NK-92 (cell line): ENCODE measurements around the gene MPHOSPH9.
"Not testable (repeated sequence)": the region's sequence is repeated elsewhere in the genome, so short reads cannot be mapped to it uniquely, and the experiment has no call there.

ENCODE experiments used
- DNase-seq: peaks from one replicate; lab custom pipeline; 2025; ENCODE audit not compliant: unreplicated experiment; lab: John Stamatoyannopoulos, UW

The MPHOSPH9 gene

DNA sequence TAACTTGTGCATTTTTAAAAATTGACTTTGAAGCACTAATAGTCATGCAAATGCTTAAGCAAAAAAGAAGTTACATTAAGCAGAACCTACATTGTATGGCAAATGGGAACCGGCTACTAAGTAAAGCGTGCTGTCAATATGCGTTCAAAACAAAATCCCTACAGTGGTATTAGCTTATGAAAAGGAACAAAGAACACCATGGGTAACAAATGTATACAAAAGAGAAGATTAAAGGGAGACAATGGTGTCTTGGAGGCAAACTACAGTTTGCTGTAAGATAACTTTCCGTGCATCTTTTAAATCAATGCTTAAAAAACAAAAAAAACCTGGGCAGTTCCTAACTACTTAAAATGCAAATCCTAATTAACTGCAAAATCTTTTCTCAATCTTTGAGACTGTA, 28.3 kb upstream of the MPHOSPH9 start:
- DNase-seq, result no peak

DNA sequence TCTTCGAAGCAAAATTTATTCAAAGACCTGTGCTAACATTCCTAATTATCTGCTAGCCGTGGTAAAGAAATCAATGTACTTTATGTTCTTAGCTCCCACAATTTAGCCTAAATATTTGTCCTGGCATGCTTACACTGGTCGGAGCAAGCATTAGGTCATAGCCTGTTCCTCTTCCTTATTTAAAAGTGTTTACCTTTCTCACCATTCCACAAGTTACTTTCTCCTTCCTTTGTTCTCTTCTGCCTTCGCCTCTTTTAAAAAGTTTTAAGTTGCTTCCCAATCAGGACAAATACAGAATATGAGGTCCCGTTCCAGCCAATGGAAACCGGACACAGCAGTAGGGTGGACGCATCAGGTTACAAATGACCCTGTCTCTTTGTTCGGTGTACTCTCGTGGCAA, 27.1 kb upstream of the MPHOSPH9 start:
- DNase-seq, result no peak

GRCh38 chr12:123258593-123258992, 25.7 kb upstream of the MPHOSPH9 start:
- no peak for DNase-seq

DNA sequence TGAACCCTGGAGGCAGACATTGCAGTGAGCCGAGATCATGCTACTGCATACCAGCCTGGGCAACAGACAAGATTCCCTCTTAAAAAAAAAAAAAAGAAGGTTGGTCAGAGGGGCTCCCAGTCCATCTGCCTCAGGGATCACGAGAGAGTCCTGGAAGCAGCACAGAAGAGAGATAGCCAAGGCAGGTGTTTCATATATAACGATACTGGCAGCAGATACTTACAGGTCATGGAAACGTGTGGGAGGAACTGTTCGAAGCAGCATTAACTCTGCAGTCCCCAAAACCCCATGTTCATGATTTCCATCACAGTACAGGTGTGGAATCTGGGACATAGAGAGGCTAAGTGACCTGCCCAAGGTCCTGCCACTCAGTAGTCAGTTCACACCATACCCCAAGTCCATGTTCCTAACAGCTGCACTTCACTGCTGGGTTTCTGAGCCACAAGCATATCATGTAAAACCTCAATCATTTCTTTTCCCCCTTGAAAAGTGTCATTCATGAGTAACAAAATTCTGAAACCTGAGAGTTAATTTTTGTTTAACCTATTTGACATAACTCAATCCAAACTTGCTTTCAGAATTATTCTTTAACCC, 22.0 kb upstream of the MPHOSPH9 start:
- DNase-seq, result no peak

DNA sequence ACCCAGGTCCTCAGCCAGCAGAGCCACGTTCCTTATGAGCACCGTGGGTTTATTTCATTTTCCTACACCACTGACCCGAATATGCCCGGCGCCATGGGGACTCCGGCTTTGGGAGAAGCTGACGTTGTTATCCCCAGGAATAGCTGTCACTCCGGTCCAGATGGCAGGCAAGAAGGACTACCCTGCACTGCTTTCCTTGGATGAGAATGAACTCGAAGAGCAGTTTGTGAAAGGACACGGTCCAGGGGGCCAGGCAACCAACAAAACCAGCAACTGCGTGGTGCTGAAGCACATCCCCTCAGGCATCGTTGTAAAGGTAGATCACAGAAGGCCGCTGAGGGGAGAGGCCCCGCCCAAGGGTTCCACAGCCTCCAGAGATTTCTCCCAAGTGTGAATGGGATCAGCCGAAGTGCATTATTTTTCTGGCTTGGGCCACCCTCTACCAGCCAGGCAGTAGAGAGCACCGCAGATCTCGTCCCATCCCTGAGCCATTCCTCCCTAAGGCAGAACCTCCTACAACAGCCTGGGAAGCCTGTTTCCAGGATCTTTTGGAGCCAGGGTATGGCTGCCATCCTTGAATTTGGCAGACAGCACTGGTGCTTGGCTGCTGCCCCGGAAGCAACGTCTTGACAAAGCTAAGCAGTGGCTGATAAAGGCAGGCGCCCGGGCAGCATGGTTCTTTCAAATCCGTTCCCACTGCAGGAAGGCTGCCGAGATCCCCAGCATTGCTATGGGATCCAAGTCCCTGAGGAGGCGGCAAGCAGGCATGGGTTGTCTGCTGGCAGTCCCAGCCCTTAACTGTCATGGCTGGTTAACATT, 20.9 kb upstream of the MPHOSPH9 start:
- DNase-seq, result no peak

DNA sequence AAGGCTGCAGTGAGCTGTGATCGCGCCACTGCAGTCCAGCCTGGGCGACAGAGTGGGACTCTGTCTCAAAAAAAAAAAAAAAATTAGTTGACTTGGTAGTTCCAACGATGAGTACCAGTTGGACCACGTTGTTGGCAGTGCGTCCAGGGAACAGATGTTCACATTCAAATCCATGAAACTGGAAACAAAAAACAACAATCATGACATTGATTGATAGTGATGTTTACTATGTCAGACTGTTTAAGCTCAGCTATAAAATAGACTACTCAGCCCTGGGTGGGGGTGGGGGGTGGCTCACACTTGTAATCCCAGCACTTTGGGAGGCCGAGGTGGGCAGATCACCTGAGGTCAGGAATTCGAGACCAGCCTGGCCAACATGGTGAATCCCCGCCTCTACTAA, 19.4 kb upstream of the MPHOSPH9 start:
- not testable (repeated sequence) for DNase-seq

GRCh38 chr12:123251403-123252076, 18.6 kb upstream of the MPHOSPH9 start:
- no peak for DNase-seq

DNA sequence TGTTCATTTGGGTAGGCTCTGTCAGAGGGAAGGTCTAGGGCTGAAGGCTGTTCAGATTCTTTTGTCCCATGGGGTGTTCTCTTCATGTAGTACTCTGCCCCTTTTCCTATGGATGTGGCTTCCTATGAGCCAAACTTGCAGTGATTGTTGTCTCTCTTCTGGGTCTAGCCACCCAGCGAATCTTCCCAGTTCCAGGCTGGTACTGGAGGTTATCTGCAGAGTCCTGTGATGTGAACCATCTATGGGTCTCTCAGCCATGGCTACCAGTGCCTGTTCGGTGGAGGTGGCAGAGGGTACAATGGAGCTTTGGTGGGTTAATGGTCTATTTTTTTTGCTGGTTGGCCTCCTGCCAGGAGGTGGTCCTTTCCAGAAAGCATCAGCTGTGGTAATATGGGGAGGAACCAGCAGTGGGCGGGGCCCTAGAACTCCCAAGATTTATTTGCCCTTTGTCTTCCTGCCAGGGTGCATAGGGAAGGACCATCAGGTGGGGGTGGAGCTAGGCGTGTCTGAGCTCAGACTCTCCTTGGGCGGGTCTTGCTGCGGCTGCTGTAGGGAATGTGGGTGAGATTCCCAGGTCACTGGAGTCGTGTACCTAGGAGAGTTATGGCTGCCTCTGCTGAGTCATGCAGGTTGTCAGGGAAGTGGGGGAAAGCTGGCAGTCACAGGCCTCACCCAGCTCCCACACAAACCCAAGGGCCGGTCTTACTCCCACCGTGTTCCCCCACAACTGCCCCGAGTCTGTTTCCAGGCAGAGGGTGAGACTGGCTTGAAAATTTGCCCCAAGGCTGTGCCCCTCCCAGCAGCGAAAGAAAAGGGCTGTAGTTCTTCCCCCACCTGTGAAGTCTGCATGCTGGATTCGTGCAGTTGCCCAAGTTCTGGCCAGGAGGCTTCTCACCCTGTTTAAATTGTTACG, 17.8 kb upstream of the MPHOSPH9 start:
- no peak for DNase-seq

DNA sequence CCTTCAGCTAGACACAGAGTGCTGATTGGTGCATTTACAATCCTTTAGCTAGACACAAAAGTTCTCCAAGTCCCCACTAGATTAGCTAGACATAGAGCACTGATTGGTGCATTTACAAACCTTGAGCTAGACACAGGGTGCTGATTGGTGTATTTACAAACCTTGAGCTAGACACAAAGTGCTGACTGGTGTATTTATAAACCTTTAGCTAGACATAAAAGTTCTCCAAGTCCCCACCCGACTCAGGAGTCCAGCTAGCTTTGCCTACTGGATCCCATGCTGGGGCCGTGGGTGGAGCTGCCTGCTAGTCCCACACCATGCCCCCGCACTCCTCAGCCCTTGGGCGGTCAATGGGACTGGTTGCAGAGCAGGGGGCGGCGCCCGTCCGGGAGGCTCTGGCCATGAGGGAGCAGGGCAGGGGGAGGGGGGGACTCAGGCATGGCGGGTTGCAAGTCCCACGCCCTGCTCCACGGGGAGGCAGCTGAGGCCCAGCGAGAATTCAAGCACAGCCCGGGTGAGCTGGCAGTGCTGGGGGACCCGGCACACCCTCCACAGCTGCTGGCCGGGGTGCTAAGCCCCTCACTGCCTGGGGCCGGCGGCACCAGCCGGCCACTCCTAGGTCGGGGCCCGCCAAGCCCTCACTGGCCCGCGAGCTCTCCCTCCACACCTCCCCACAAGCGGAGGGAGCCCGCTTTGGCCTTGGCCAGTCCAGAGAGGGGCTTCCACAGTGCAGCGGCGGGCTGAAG, 16.2 kb upstream of the MPHOSPH9 start:
- DNase-seq, result not testable (repeated sequence)

DNA sequence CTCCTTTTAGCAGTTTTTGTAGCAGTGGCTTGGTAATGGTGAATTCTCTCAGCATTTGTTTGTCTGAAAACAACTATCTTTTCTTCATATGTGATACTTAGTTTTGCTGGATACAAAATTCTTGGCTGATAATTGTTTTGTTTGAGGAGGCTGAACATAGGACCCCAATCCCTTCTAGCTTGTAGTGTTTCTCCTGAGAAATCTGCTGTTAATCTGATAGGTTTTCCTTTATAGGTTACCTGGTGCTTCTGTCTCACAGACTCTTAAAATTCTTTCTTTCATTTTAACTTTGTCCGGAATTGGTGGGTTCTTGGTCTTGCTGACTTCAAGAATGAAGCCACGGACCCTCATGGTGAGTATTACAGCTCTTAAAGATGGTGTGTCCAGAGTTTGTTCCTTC, 15.2 kb upstream of the MPHOSPH9 start:
- not testable (repeated sequence) for DNase-seq

DNA sequence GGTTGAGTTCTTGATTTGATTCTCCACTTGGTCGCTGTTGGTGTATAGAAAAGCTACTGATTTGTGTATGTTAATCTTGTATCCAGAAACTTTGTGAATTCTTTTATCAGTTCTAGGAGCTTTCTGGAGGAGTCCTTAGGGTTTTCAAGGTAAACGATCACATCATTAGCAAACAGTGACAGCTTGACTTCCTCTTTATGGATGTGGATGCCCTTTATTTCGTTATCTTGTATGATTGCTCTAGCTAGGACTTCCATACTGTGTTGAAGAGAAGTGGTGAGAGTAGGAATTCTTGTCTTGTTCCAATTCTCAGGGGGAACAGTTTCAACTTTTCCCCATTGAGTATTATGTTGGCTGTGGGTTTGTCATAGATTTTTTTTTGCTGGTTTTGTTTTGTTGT, 12.7 kb upstream of the MPHOSPH9 start:
- DNase-seq, result no peak

- no peak for DNase-seq
Measured at GRCh38 chr12:123243671-123244262, 10.8 kb upstream of the MPHOSPH9 start.

DNA sequence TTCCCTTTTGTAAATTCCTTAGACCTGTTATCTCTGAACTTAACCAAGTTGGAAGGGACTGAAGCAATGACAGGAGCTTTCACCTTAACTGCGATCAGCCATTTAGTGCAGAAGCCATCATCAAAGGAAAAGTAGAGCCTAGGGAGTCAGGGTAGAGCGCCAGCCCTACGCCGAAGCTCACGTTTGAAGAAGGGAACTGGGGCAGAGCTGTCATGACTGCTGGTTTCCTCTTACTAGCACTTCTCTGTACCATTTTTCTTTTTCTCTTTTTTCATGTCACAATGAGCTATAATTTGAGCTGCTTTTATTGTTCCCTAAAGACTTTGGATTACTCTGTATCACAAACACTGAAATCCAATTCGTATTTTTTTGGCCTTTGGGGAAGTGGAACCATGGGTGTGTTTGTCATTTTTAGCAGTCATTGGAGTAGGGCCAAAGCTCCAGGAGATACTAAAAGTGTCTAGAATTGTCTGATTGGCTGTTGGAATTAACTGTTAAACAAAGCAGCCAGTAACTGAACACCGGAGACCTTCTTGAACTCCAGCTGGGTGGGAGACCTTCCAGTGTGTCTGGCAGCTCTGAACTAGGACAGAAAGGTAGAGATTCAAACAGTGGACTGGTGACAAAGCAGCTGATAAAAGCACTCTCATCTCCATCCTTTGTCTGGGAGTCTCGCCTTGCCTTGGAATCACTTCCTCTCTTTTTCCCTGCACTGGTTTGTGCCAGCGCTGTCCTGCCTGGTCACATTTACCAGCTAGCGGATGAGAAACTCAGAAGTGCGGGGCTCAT, 9.4 kb upstream of the MPHOSPH9 start:
- no peak for DNase-seq

DNA sequence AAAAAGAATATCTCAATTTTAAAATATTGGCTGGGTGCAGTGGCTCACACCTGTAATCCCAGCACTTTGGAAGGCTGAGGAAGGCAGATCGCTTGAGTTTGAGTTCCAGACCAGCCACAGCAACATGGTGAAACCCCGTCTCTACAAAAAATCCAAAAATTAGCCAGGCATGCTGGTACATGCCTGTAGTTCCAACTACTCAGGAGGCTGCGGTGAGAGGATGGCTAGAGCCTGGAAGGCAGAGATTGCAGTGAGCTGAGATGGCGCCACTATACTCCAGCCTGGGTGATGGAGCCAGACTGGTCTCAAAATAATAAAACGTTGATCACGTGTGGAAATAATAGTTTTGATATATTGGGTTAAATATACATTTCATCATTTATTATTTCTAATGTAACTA, 6.0 kb upstream of the MPHOSPH9 start:
- DNase-seq, result no peak

DNA sequence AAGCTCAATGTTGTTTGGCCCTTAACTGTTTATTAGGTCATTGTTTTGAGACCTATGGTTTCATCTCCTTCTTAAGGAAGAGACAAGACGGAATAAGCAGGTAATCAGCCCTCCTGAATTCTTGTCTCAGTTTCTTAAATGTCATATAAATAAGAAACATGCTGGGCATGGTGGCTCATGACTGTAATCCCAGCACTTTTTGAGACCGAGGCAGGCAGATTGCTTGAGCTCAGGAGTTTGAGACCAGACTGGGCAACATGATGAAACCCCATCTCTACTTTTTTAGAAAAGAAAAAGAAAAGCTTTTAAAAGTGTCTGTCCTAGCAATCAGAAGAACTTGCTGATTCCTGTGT, 5.4 kb upstream of the MPHOSPH9 start:
- DNase-seq, result no peak

- no peak for DNase-seq
Measured at GRCh38 chr12:123237646-123238329, 4.8 kb upstream of the MPHOSPH9 start.

DNA sequence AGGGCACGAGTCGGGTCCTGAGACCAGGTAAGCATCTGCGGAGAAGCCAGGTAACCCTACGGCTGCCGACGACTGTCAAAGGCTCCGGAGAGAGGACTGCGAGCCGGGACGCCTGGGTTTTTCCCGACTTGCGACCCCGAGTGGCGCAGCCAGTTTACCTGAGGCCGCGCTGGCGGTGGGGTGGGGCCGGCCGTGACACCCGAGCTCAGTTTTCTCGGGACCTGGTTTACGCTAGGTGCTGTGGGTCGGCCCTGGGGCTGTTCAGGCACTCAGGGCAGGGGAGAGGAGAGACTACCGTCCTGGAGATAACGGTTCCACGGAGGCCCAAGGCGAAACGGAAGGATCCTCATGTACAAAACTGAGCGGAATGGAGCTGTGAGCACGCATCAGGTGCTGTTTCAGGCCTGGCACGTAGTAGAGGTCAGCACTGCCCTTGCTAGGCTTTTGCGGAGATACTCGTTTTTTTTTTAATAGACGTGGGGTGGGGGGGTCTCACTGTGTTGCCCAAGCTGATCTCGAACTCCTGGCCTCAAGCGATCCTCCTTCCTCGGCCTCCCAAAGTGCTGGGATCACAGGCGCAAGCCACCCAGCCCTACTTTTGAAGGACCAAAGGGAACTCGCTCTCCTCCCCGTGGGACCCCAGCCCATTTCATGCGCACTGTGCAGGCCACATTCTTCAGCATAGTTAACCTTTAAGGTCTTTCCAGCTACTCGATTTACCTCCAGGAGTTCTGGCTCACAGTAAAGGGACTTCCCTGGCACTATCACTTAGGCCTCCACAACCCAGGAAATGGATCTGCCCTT, 766 bp upstream of the MPHOSPH9 start:
- no peak for DNase-seq

DNA sequence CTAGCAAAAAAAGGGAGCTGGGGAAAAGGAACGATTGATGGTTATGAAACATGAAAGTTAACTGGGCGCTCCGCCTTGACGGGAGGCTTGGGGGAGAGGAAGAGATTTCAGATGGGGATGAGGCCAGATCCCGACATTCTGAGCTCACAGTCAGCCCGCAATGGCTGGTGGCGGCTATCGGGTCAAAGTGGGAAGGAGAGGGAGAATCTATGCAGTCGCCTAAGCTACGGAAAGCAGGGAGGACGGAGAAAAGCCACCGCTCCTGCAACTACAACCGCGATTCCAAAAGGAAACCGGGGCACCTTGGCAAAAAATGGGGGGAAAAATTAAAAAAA, 502 bp downstream of the MPHOSPH9 start:
- no peak for DNase-seq
